Endodermal cell (in vitro differentiated cells): ENCODE measurements around the gene ARHGAP26. TPM values are rescaled to one million over a fixed set of nuclear protein-coding genes. Genes with fewer than 3 reads are reported as not detected.

Source experiments
- DNase-seq: peaks from one replicate; pipeline ENCODE4 v3.0.0-alpha.2; 2017
- H3K27ac ChIP-seq: 2 replicates; pipeline ENCODE4 v1.5.1; 2013; ENCODE audit warnings: mild to moderate bottlenecking, low read depth, low read length, moderate library complexity
- H3K27me3 ChIP-seq: 2 replicates; pipeline ENCODE4 v1.6.1; 2013; ENCODE audit warnings: mild to moderate bottlenecking, low read length, moderate library complexity; ENCODE audit not compliant: insufficient read depth, control insufficient read depth, poor library complexity, severe bottlenecking
- H3K36me3 ChIP-seq: 2 replicates; pipeline ENCODE4 v1.7.0; 2013; ENCODE audit warnings: mild to moderate bottlenecking, low read length, moderate library complexity; ENCODE audit not compliant: control insufficient read depth, insufficient read depth
- H3K4me1 ChIP-seq: one replicate; pipeline ENCODE4 v1.7.0; 2013; ENCODE audit warnings: low read length; ENCODE audit not compliant: control insufficient read depth, insufficient read depth
- H3K4me3 ChIP-seq: 2 replicates; pipeline ENCODE4 v1.5.1; 2013; ENCODE audit warnings: mild to moderate bottlenecking, low read length, moderate library complexity
- H3K9ac ChIP-seq: 2 replicates; pipeline ENCODE4 v1.6.1; 2013; ENCODE audit warnings: mild to moderate bottlenecking, low read length, moderate library complexity; ENCODE audit not compliant: poor library complexity, severe bottlenecking; ENCODE audit errors: extremely low read depth
- H3K9me3 ChIP-seq: 2 replicates; pipeline ENCODE4 v1.6.1; 2013; ENCODE audit warnings: mild to moderate bottlenecking, low read length, moderate library complexity; ENCODE audit not compliant: control insufficient read depth
- H3K27ac Mint-ChIP-seq: 2 replicates; pipeline ENCODE4 v1.8.0; 2020; ENCODE audit warnings: mixed read lengths
- H3K27me3 Mint-ChIP-seq: 2 replicates; pipeline ENCODE4 v1.8.0; 2021; ENCODE audit warnings: mild to moderate bottlenecking, mixed read lengths; ENCODE audit not compliant: insufficient read depth
- H3K36me3 Mint-ChIP-seq: 2 replicates; pipeline ENCODE4 v1.8.0; 2020; ENCODE audit warnings: low read depth, mixed read lengths
- H3K4me1 Mint-ChIP-seq: 2 replicates; pipeline ENCODE4 v1.8.0; 2020; ENCODE audit warnings: mixed read lengths
- H3K4me3 Mint-ChIP-seq: 2 replicates; pipeline ENCODE4 v1.8.0; 2020; ENCODE audit warnings: mild to moderate bottlenecking, moderate library complexity, mixed read lengths
- H3K9me3 Mint-ChIP-seq: 2 replicates; pipeline ENCODE4 v1.8.0; 2020; ENCODE audit warnings: mild to moderate bottlenecking, mixed read lengths
- WGBS, 2 experiments: methylation state at CpG; one replicate each; pipeline versions ENCODE4 v1.1.5 to v1.1.7; 2013; ENCODE audit warnings: missing lambda C conversion rate in 2 of 2, mixed read lengths in 1 of 2; ENCODE audit not compliant: insufficient coverage in 1 of 2, insufficient read length in 1 of 2; 5-methylcytosine and 5-hydroxymethylcytosine counted together
- total RNA-seq, 2 donors: library from RNA; stranded (reverse); fragmentation: NEBNext Ultra II Directional in 1 of 2; extraction: Animal tissue kit (Norgen Biotek cat#: 25700) in 1 of 2; gene quantifications; 2 replicates in 1 of 2; 3 replicates in 1 of 2; pipeline ENCODE4 v1.2.1, GENCODE V29; 2021
- TF ChIP-seq, protein P1 (sequence below): fragments of 200-600 bp; sonication (generic); conservative IDR thresholded peaks from 2 replicates; pipeline ENCODE4 v1.5.0; 2021; ENCODE audit warnings: antibody characterized with exemption, mild to moderate bottlenecking

Gene ARHGAP26
- total RNA-seq, 2 donors from 2014 or later = 49.2 to 60.5 TPM

- TF ChIP-seq, protein P1, sequence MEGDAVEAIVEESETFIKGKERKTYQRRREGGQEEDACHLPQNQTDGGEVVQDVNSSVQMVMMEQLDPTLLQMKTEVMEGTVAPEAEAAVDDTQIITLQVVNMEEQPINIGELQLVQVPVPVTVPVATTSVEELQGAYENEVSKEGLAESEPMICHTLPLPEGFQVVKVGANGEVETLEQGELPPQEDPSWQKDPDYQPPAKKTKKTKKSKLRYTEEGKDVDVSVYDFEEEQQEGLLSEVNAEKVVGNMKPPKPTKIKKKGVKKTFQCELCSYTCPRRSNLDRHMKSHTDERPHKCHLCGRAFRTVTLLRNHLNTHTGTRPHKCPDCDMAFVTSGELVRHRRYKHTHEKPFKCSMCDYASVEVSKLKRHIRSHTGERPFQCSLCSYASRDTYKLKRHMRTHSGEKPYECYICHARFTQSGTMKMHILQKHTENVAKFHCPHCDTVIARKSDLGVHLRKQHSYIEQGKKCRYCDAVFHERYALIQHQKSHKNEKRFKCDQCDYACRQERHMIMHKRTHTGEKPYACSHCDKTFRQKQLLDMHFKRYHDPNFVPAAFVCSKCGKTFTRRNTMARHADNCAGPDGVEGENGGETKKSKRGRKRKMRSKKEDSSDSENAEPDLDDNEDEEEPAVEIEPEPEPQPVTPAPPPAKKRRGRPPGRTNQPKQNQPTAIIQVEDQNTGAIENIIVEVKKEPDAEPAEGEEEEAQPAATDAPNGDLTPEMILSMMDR = no peak
- Mint-ChIP-seq H3K9me3 (no peaks in the 10 kb centered on the region), H3K4me3 (no peak overlapping the region), H3K27me3 (no peaks in the 10 kb centered on the region), H3K36me3 (peaks cover 17% of the 10 kb centered on the region), H3K27ac (no peak overlapping the region), H3K4me1 (peaks cover 46% of the 10 kb centered on the region)
- Histone ChIP-seq H3K4me1 (peaks cover 2% of the 10 kb centered on the region), H3K9ac (no peak overlapping the region), H3K9me3 (no peaks in the 10 kb centered on the region), H3K4me3 (no peak overlapping the region), H3K36me3 (no peaks in the 10 kb centered on the region), H3K27me3 (no peaks in the 10 kb centered on the region), H3K27ac (no peak overlapping the region)
- no peak for DNase-seq
- 93 to 98% methylated on average over 5 to 9 of the region's 9 CpGs for WGBS, 2 experiments
These were observed 446.0 kb downstream of the ARHGAP26 start for GRCh38 chr5:143216211-143216610.

DNA sequence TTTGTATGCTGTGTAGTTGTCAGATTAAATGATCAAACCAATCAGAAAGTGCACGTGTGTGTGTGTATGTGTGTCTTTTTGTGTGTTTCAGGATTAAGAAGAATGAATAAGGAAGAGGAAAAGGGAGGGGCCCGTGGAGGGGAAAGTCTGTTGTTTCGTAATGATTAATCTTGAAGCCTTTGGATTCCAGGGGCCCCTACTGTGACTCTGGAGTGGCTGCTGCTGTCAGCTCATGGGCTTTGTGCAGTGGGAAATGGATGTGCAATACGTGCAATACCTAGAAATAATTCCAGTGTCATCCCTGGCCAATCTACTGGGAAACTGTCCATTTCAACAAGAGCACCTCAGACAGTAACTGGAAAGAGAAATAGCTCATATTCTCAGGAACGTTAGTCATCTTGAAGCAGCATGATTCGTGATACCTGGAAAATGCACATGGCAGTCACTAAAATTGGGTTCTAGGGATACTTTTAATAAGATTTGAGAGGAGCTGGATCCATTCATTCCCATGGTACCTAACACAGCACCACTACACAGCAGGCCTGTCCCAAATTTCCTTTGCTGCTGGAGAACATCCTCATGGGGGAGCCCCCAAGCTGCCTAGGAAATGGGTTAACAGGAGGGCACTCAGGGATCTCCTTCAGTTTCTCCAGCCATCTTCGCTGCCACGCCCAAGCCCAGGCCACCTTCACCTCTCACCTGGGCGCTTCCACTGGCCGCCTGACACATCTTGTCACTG is 447.1 kb downstream of the ARHGAP26 start:
- H3K9me3 Mint-ChIP-seq = no peaks in the 10 kb centered on the region
- H3K9me3 ChIP-seq = no peaks in the 10 kb centered on the region
- H3K36me3 Mint-ChIP-seq = peaks cover 17% of the 10 kb centered on the region
- H3K4me3 ChIP-seq = no peak overlapping the region
- no peak overlapping the region for H3K4me3 Mint-ChIP-seq
- H3K27ac ChIP-seq = no peak overlapping the region
- no peaks in the 10 kb centered on the region for H3K27me3 Mint-ChIP-seq
- no peak for DNase-seq
- H3K36me3 ChIP-seq = no peaks in the 10 kb centered on the region
- no peaks in the 10 kb centered on the region for H3K27me3 ChIP-seq
- no peak overlapping the region for H3K9ac ChIP-seq
- no peak overlapping the region for H3K27ac Mint-ChIP-seq
- TF ChIP-seq, protein P1 = peak; percentile 20
- WGBS, 2 experiments = 88 to 92% methylated on average over 8 to 10 of the region's 10 CpGs
- H3K4me1 ChIP-seq = peaks cover 3% of the 10 kb centered on the region
- peaks cover 41% of the 10 kb centered on the region for H3K4me1 Mint-ChIP-seq

DNA sequence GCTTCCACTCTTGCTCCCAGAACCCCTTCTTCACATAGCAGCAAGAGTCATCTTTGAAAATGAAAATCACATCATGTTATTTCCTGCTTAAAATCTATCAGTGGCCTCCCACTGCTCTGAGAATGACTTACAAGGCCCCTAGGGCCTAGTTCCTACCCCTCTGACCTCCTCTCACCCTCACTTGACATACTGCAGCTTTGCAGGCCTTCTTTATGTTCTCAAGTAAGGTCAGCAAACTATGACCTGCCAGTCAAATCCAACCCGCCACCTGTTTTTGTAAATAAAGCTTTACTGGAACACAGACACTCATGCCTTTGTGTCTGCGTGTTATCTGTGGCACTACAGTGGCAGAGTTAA is 447.6 kb downstream of the ARHGAP26 start:
- Histone ChIP-seq H3K27ac (no peak overlapping the region), H3K4me3 (no peak overlapping the region), H3K4me1 (peaks cover 8% of the 10 kb centered on the region), H3K9me3 (no peaks in the 10 kb centered on the region), H3K27me3 (no peaks in the 10 kb centered on the region), H3K36me3 (no peaks in the 10 kb centered on the region), H3K9ac (no peak overlapping the region)
- Mint-ChIP-seq H3K27me3 (no peaks in the 10 kb centered on the region), H3K27ac (no peak overlapping the region), H3K9me3 (no peaks in the 10 kb centered on the region), H3K4me1 (peaks cover 43% of the 10 kb centered on the region), H3K4me3 (no peak overlapping the region), H3K36me3 (peaks cover 14% of the 10 kb centered on the region)
- 88 to 94% methylated on average over 2 of the region's 2 CpGs for WGBS, 2 experiments
- TF ChIP-seq, protein P1 = no peak
- DNase-seq = no peak
